ENCODE results near the gene FOXP3. TPM values are rescaled to one million over a fixed set of nuclear protein-coding genes. Genes with fewer than 3 reads are reported as not detected.

Gene FOXP3
- total RNA-seq, 4 donors from 2014 or later: 0.26 to 1.0 (median 0.62) TPM; not detected in 1

GRCh38 chrX:49232525-49232924 lies 32.0 kb downstream of the FOXP3 start:
- no peak for TF ChIP-seq POLR2AphosphoS5 (IDR thresholded peaks at IDR 0.05)
- TF ChIP-seq EP300 (IDR thresholded peaks at IDR 0.05): no peak
- no peak for TF ChIP-seq POLR2A (IDR thresholded peaks at IDR 0.05)
- TF ChIP-seq CTCF (IDR thresholded peaks at IDR 0.05): no peak
- Histone ChIP-seq H3K4me1 (peaks cover 8% of the 10 kb centered on the region), H3K9me3 (no peaks in the 10 kb centered on the region), H3K27me3 (no peaks in the 10 kb centered on the region), H3K36me3 (no peaks in the 10 kb centered on the region), H3K27ac (no peak overlapping the region), H3K4me3 (no peak overlapping the region)
- WGBS: 79% methylated on average over 2 of the region's 2 CpGs
- no peak for DNase-seq (ENCODE audit: low spot score in 2 of 2)

GRCh38 chrX:49231333-49232000 lies 33.0 kb downstream of the FOXP3 start:
- Histone ChIP-seq H3K27me3 (no peaks in the 10 kb centered on the region), H3K36me3 (no peaks in the 10 kb centered on the region), H3K27ac (no peak overlapping the region), H3K9me3 (no peaks in the 10 kb centered on the region), H3K4me1 (peaks cover 8% of the 10 kb centered on the region), H3K4me3 (no peak overlapping the region)
- WGBS: 94% methylated on average over 10 of the region's 10 CpGs
- DNase-seq (ENCODE audit: low spot score in 2 of 2): no peak
- TF ChIP-seq POLR2AphosphoS5 (IDR thresholded peaks at IDR 0.05): no peak
- TF ChIP-seq EP300 (IDR thresholded peaks at IDR 0.05): no peak
- no peak for TF ChIP-seq CTCF (IDR thresholded peaks at IDR 0.05)
- TF ChIP-seq POLR2A (IDR thresholded peaks at IDR 0.05): no peak

GRCh38 chrX:49230500-49231232 lies 33.8 kb downstream of the FOXP3 start:
- H3K27ac ChIP-seq: no peak overlapping the region

GRCh38 chrX:49228185-49228584 lies 36.3 kb downstream of the FOXP3 start:
- DNase-seq (ENCODE audit: low spot score in 2 of 2): no peak
- TF ChIP-seq POLR2A (IDR thresholded peaks at IDR 0.05) (no peak), EP300 (IDR thresholded peaks at IDR 0.05) (no peak), POLR2AphosphoS5 (IDR thresholded peaks at IDR 0.05) (no peak), CTCF (IDR thresholded peaks at IDR 0.05) (no peak)
- H3K27me3 ChIP-seq: no peaks in the 10 kb centered on the region
- H3K9me3 ChIP-seq: no peaks in the 10 kb centered on the region
- H3K36me3 ChIP-seq: no peaks in the 10 kb centered on the region
- H3K27ac ChIP-seq: no peak overlapping the region
- H3K4me1 ChIP-seq: peaks cover 8% of the 10 kb centered on the region
- WGBS: 83% methylated on average over 17 of the region's 17 CpGs
- H3K4me3 ChIP-seq: no peak overlapping the region

More at GRCh38 chrX:49230500-49231232, 33.8 kb downstream of the FOXP3 start:
- TF ChIP-seq CTCF (IDR thresholded peaks at IDR 0.05): no peak
- TF ChIP-seq POLR2AphosphoS5 (IDR thresholded peaks at IDR 0.05): no peak
- TF ChIP-seq EP300 (IDR thresholded peaks at IDR 0.05): no peak
- TF ChIP-seq POLR2A (IDR thresholded peaks at IDR 0.05): no peak
- Histone ChIP-seq H3K4me3 (peak overlapping the region; percentile 43), H3K27me3 (no peaks in the 10 kb centered on the region), H3K36me3 (no peaks in the 10 kb centered on the region), H3K4me1 (peaks cover 8% of the 10 kb centered on the region), H3K9me3 (no peaks in the 10 kb centered on the region)
- WGBS: 49% methylated on average over 16 of the region's 44 CpGs
- DNase-seq (ENCODE audit: low spot score in 2 of 2): peak in 1 of 2 donors; percentile 81

- Histone ChIP-seq H3K9me3 (no peaks in the 10 kb centered on the region), H3K36me3 (no peaks in the 10 kb centered on the region), H3K4me1 (peaks cover 8% of the 10 kb centered on the region), H3K27ac (no peak overlapping the region), H3K27me3 (no peaks in the 10 kb centered on the region), H3K4me3 (no peak overlapping the region)
- DNase-seq (ENCODE audit: low spot score in 2 of 2): no peak
- 75% methylated on average over 2 of the region's 2 CpGs for WGBS
- no peak for TF ChIP-seq POLR2A (IDR thresholded peaks at IDR 0.05)
- TF ChIP-seq EP300 (IDR thresholded peaks at IDR 0.05): no peak
- TF ChIP-seq CTCF (IDR thresholded peaks at IDR 0.05): no peak
- no peak for TF ChIP-seq POLR2AphosphoS5 (IDR thresholded peaks at IDR 0.05)
Observed at GRCh38 chrX:49227726-49228125, 36.8 kb downstream of the FOXP3 start.
